Measurements from ENCODE around the gene ZBTB18. TPM values are rescaled to one million over a fixed set of nuclear protein-coding genes. Genes with fewer than 3 reads are reported as not detected.

The ZBTB18 gene
- total RNA-seq, result 23.0 and 23.6 TPM in 2 replicates

GRCh38 chr1:244050835-244051444 is at the start of gene ZBTB18:
Gene ZBTB18 (plus strand): TSS chr1:244051283. CDS start chr1:244051432, 149 bp downstream.

Other genes starting within 250 kb of the ZBTB18 start
- gene AKT3, start 201.0 kb upstream of the ZBTB18 start, total RNA-seq, result 21.1 and 24.2 TPM in 2 replicates

Data from mammary microvascular endothelial cell (primary cell).